Retina (tissue), 1 donor: Measurements from ENCODE around the gene RNASE12.
"Not testable (repeated sequence)": the region's sequence is repeated elsewhere in the genome, so short reads cannot be mapped to it uniquely, and the experiment has no call there.

ENCODE experiments used
- DNase-seq: peaks from one replicate; pipeline ENCODE4 v3.0.0-alpha.2; 2016

The RNASE12 gene

GRCh38 chr14:20613094-20614037 is 22.2 kb upstream of the RNASE12 start:
- peak; percentile 96 for DNase-seq

DNA sequence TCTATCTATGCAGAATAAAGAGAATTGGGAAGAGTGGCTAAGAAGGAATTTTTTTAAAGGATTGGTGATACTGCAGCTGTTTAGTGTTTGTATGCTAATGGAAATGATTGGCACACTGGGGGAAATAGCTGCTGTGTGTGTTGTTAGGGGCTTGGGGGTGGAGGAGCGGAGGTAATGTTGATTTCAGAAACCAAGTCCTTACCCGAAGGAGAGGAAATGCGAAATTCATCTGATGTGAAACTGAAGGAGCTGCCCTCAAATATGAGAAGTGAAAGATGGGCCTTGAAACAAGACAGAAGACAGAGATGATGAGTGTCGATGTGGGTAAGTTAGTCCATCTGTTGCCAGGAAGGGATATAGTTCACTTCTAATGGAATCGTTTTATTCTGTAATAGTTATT is 21.2 kb upstream of the RNASE12 start:
- no peak for DNase-seq

DNA sequence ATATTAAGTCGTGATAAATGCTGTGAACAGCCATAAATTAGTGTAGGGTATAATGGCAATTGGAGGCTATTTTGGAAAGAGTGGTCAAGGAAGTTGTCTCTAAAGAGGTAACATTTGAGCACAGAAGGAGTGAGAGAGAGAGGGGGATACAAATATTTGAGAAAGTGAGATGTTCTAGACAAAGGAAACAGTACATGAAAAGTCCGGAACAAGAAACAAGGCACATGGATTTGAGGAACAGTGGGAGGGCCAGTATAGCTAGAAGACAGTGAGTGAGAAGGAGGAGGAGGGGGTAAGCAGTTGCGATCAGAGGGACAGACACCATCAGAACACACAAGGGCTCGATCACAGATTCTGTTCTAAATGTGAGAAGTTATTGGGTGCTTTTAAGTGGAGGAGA is 20.1 kb upstream of the RNASE12 start:
- no peak for DNase-seq

GRCh38 chr14:20610002-20610765 is 19.0 kb upstream of the RNASE12 start:
- peak; percentile 90 for DNase-seq

DNA sequence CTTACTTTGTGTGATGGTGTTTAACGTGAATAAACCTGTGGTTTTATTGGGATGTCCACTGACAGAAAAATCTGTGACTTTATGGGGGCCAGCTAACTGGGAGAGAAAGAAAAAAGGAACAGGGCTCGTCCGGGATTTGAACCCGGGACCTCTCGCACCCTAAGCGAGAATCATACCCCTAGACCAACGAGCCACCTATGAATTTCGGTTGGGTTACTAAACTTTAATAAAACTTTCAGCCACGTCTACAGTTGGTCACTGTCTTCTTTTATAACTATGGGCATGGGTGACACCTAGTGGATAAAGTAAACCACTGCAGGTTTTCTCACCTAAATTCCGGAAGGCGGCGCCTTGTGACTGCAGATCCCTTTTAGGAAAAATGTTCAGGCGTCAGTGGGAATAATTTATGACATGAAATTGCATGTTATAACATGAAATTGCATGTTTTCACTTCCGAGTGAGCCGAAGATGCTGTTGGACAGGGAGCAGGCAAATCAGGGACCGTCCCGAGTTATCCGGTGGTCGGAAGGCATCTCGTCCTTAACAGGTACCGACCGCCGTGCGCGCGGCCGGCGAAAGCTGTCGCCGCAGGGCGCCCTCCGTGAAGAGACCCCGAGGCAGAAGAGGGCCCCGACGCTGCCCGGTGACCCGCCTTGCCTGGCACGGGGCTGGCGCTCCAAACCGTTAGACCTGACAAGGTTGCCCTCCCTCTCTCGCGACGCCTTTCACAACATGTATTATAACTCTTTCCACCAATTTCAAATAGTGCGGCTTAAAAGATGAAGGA is 18.2 kb upstream of the RNASE12 start:
- DNase-seq = peak; percentile 89

DNA sequence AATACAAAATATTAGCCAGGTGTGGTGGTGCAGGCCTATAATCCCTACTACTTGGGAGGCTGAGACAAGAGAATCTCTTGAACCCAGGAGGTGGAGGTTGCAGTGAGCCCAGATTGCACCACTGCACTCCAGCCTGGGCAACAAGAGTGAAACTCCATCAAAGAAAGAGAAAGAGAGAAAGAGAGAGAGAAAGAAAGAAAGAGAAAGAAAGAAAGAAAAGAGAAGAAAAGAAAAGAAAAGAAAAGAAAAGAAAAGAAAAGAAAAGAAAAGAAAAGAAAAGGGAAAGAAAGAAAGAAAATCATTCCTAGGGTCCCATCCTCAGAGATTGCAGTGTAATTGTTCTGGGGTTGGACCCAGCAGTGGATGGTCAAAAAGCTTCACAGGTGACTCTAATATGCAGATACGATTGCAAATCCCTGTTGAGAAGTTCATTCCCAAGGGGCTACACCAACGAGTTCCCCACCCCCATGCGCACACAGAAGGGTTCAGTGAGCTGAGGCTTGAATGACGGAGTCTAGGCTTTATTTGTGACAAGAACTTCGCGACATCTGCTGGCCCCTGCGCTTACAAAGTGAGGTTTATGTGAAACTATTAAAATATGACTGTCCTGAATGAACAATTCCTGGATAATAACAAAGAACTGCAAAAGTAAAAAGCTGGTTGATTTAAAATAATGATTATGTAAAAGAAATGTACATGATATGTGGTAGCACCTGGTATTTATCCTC is 17.4 kb upstream of the RNASE12 start:
- DNase-seq = no peak

DNA sequence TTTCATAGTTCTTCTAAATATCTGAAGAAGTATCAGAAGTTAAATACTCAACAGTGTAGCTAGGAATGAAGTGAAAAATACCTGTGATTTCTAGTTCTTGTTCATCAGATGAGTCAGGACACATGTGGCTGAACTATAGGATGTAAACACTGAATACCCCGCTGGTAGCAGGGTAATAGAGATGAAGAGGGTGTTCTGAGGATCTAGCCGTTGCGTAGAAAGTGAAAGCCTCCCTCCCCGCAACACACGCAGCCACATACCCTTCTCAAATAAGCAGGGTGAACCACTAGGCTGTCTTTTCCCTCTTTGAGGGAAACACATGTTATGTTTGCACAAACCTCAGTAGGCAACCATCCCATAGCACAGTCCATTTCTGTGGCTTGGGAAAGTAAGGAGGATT is 16.4 kb upstream of the RNASE12 start:
- DNase-seq = no peak

GRCh38 chr14:20606902-20607242 is 15.7 kb upstream of the RNASE12 start:
- no peak for DNase-seq

DNA sequence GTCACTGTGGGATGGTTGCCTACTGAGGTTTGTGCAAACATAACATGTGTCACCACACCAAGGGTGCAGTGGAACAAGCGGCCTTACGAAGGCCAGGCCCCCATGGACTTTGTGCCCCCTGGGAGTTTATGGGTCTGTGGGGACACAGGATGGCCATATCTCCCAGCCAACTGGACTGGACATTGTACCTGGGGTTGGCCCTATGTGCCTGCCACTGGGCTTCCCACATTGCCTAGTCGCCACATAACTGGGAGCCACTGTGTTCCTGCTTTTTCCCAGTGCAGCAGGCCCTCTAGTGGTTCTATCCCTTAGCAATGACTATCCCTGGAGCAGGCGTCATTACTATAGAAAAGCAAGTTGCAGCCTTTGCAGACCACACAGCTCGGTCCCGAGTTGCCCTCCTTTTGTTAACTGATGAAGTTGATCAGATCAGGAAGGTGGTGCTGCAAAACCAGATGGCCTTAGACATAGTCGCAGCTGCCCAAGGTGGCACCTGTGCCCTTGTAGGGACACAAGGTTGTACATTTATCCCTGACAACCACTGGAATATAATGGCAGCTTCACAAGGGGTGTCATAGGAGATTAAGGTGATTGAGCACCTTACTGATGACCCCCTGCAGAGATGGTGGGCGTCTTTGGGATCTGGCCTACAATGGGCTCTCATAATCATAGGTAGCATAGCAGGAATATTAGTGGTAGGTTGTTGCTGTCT is 15.2 kb upstream of the RNASE12 start:
- DNase-seq = peak; percentile 30

DNA sequence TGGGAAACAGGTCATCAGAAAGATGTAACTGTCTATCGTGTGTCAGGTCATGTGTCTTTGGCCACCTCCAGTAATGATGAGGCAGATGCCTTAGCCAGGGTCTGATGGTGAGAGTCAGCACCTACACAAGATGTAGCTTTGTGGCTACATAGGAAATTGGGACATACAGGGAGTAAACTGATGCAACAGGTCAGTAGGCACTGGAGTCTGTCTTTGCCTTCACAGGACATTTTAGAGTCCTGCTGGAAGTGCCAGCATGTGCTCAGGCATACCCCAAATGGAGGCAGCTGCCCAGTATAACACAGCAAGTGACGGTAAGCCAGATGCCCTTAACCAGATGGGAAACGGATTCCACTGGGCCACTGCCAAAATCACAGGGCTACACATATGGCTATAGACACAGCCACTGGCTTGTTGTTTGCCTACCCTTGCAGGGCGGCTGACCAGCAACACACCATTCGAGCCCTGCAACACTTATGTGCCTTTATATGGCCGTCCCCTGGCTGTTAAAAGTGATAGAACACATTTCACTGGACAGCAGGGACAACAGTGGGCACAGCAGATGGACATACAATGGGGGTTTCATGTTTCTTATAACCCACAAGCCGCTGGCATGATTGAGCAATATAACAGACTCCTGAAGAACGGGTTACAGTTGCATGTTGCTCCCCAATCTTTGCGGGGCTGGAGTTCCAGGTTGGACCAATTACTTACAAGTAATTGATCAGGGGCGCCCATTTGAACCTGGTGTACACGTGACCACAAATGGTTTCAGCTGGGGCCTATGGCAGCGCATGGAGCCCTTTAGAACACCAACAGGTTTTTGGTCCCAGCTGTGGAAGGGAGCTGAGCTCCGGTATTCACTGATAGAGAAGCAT is 12.9 kb upstream of the RNASE12 start:
- DNase-seq = no peak

GRCh38 chr14:20602583-20602982 is 11.4 kb upstream of the RNASE12 start:
- DNase-seq = no peak

GRCh38 chr14:20601522-20601921 is 10.3 kb upstream of the RNASE12 start:
- DNase-seq = no peak

DNA sequence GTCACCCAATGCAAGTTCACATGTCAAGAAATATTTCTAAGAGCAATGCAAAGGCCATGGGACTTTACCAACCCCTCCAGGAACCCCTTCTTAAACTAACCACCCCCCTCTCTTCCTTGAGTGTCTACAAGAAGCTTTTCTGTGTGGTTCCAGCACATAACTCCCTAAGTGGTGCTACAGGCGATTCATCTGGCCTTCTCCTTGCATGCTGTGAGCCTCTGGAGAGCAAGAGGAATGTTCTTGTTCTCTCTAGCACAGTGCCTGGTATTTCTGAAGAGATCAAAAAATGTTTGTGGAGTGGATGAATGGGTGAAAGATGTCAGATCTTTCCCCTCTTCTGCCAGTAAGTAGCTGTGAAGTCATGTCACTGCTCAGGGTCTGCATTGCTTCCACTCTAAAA is 5.9 kb upstream of the RNASE12 start:
- no peak for DNase-seq

- DNase-seq = not testable (repeated sequence)
These were observed 4.5 kb upstream of the RNASE12 start for GRCh38 chr14:20595726-20596125.

DNA sequence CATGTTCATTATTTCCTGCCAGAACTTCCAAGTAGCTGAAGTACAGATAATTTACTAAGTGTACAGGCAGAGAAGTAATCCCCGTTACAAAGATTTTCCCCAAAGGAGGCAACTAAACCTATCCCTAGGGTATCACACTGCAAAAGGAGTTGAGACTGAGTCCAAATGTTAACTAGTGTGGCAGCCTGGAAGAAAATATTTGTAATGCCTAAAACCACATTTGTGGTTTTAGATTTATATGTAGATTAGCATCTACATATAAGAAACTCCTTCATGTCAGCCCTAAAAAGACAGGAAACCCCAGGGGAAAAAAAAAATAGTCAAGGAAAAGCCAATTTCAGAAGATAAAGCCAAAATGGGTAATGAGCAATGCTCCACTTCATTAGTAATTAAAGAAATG is 1.4 kb upstream of the RNASE12 start:
- DNase-seq = no peak

- DNase-seq = no peak
These were observed 3.6 kb downstream of the RNASE12 start, which contains the start of gene RNASE11 for GRCh38 chr14:20587489-20588154. RNASE11 (minus strand) TSS chr14:20588001.

DNA sequence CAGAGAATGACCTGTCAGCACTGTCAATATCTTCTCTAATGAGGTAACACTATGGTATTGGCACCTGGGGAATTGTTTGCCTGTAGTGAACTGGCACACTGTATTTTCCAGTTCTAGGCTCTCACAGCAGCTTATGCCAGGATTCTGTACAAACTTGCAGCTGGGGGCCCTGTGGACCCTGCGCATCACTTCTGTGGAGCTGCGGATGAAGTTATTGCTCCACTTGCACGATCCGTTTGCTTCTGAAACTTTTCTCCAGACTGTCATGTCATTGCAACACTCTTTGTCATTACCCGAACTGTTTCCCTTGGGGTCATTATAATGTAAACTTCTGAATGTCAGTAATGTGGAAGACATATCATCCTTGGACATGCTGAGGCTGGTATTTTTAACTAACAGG is 7.3 kb downstream of the RNASE12 start:
- DNase-seq = no peak

DNA sequence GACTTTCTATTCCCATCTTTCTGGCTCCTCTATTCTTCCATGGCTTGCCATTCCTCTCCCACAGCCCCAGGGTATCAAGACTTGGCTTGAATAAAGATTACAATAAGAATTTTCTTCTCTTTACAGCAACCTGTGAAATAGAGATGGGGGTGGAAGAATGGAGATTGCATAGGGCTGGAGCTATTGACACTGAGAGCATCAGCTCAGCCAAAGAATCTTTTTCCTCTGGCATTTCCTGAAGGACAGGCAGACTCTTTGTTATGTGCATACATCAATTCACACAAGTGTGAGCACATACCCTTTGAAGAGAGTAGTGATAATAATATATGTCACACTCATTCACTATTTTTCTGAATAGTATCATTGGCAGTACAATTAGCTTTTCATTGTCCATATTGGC is 8.0 kb downstream of the RNASE12 start:
- no peak for DNase-seq

DNA sequence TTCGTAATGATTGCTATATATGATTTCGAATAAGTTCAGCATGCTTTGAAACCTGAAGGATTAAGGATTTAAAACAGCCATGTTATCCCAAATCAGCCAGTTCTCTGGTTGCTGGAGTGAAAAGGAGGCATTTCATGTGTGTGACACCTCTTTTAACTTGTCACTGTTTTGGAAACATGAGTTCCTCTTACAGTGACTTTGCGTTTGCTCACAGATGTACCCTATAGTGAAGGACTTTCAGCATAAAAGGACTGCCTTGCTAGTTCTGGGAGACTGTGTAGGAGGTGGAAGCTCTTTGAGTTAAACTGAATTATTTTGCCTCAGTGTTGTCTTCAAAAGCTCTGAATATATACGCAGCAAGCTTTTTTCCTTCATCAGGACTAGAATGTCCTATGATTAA is 10.9 kb downstream of the RNASE12 start:
- DNase-seq = no peak

DNA sequence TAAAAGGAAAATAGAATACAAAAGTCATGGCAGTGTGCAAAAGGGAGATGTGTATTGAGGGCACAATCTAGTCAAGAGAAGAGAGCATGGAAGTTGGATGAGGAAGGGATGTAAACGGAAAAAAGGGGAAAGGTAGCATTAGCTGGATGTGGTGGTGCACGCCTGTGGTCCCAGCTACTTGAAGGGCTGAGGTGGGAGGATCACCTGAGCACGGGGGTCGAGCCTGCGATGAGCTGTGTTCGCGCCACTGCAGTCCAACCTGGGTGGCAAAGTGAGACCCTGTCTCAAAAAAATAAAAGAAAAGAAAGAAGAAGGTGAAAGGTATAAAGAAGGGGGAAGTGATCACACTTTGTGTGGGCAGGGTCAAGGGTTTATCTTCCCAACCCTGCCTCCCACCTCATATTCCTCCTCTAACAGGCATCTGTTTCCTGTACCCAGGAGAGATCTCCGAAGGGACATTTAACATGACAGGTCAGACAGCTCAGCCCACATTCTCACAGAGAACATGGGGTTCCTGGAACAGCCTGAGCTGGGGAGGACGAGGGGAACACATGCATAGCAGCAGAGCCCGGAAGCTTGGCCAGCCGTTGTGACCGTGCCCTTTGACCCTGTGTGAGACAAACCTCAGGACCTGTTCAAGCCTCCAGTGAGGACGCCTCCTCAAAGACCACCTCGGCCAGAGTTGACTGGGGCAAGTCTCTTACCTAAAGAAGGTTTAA is 12.2 kb downstream of the RNASE12 start:
- DNase-seq = no peak
